ENCODE measurements around the gene TMEM38A.

TMEM38A gene, protein sequence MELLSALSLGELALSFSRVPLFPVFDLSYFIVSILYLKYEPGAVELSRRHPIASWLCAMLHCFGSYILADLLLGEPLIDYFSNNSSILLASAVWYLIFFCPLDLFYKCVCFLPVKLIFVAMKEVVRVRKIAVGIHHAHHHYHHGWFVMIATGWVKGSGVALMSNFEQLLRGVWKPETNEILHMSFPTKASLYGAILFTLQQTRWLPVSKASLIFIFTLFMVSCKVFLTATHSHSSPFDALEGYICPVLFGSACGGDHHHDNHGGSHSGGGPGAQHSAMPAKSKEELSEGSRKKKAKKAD

DNA sequence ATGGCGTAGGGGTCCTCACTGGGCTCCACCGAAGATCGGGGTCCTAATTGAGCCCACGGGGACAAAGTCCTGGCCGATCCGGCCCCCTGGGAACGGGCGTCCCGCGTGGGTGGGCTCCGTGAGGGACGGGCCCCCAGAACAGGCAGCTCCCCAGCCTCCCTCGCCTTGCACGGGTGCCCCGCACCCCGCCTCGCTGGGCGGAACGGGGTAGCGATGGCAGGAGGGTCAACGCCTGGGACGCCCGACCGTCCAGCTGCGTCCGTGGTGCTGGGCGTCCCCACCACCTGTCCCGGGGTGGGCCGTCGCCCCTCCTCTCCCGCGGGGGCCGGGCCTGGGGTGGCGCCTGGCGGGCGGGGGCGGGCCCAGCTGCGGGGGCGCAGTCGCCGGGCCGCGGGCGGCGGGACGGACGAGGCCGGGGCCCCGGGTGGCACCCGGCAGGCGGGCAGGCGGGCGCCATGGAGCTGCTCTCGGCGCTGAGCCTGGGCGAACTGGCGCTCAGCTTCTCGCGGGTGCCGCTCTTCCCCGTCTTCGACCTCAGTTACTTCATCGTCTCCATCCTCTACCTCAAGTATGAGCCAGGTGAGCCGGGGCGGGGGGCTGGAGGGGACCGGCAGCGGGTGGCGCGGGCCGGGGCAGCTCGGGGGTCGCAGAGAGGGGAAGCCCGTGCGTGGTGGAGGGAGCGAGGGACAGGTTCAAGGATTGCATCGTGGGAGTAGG, at the start of gene TMEM38A:
Gene TMEM38A, plus strand, starts transcription at position 377 of the 717 bp plus-strand sequence. Its CDS starts 79 bp downstream, at position 456.
- DNase-seq (ENCODE audit: low read depth in 2 of 2): peak; percentile 10 to 18

DNA sequence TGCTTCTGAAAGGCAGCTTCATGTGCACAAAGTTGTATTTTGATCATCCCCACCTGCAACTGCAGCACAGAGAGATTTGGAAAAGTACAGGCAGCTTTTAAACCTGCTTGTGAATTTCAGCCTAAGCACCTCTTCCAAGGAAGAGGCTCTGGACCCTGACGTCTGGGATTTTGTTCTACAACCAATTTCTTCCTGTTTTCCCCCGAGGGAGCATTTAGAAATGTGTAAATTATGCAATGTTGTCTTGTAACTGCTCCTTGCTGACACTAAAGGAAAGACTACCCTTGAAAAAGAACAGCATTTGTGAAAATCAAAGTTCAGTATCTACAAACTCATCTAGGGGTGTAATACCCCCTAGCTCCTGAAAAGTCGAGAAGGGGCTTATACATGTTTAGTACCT, 48.3 kb upstream of the TMEM38A start:
- no peak for DNase-seq (ENCODE audit: low read depth in 2 of 2)

DNA sequence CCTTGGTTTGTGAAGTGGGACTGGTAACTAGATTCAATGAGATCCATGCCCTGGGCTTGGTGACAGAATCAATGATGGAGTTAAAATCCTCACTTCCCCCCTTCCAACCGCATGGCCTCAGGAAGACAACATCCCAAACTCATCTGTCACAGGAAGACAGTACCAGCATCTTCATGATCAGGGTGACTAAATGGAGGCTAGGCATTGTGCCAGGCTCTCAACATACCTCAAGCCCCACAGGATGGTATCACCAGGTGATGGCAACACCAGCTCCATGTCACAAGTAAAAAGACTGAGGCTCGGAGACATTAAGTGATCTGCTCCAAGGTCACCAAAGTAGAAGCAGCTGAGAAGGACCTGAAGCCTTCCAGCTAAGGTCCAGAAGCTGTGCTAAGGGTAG, 47.1 kb upstream of the TMEM38A start:
- DNase-seq (ENCODE audit: low read depth in 2 of 2): no peak

DNA sequence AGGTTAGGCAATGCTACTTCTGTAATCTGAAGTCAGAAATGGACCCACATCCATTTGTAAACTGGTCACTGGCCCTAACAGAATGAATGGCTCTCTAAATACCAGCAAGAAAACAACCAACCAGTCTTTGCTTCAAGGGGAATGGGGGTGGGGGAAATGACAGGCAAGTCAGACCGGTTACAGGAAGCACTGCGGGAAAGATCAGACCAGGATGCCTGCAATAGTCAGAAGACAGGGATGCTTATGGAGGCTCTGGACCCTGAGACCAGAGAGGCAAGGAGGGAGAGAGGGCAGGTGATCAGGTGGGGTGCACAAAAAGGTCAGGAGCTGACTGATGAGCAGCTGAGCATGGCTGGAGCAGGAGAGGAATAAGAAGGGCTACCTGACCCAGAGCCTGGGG, 46.0 kb upstream of the TMEM38A start:
- no peak for DNase-seq (ENCODE audit: low read depth in 2 of 2)

DNA sequence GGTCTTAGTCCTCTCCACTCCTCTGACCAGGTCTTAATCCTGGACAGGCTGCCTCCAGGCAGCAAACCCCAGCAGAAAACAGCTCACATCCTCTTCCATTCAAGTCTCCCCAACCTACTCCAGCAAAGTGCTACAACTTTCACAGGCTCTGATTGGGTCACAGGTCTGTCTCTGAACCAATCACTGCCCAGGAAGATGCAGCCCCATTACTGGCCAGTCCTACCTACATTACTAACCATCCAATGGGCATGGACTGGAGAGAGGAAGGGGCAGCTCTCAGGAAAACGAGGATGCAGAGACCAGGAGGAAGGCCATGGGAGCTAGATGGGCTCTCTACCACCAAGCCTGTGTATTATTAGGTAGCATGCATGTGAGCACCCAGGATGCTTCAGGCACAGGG, 45.1 kb upstream of the TMEM38A start:
- no peak for DNase-seq (ENCODE audit: low read depth in 2 of 2)

DNA sequence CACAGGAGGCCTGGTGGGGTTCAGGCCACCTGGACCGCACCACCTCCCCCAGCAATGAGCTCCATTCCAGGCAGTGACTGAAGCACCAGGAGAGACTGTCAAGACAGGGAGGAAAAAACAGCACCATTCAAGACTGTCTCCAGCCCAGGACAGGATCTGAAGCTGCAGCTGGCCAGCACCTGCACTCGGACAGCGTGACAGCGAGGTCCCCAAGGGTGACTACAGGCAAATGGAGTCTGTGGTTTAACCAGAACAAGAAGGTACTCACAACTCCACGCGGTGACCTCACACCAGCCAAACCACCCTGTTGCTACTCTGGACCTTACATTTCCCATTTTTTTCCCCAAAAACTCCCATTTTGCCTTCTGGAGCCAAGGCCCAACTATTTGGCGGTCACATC, 42.7 kb upstream of the TMEM38A start:
- DNase-seq (ENCODE audit: low read depth in 2 of 2): no peak

DNA sequence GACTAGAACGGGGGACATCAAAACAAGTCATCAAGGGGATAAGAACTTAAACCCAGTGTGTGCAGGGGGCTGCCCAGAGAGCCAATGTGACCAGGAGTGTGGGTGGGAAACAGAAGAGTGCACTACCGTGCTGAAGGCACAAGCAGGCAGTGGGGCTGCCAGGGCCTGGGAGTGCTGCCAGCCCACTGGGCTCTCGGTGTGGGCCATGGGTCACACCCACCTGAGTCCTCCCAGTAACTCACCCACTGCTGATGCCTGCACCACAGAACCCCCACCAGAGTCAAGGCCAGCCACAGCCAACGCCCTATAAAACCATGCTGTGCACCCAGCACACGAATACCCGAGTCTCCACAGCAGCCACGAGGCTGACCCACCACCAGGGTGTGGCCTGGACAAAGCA, 41.5 kb upstream of the TMEM38A start:
- no peak for DNase-seq (ENCODE audit: low read depth in 2 of 2)

DNA sequence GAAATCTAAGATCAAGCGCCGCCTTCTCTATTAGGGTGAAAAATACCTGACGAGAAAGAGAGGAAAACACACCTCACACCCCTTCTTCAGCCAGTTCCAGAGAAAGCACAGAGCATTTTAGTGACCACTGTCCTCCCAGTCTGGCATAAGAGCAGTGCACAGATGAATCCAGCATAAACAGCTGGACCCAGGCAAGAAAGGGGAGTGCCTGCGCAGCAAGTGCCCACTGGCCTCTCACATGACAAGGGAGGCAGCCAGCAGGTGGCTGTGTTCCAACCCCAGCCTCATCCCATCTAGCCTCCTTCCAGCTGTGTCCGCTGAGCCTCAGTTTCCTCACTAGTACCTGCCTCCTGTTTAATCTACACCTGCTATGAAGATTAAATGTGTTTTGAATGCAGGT, 40.9 kb upstream of the TMEM38A start:
- DNase-seq (ENCODE audit: low read depth in 2 of 2): no peak

DNA sequence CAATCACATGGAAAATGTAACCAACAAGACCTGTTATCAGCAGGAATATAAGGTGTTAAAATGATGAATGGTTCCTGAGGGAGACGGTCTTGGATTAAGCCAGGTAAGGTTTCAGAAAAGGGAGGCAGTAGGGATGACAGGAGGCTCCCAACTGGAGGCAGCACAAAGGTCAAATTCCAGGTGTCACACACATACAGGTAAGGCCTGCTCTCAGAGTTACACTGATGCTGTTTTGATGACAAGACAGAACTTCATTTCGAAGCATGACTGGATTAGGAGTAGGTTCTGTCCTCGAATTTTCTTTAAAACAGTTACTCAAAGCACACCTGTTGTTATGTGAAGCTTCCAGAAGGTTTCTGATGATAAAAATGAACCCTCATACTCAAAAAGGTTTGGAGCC, 40.4 kb upstream of the TMEM38A start:
- no peak for DNase-seq (ENCODE audit: low read depth in 2 of 2)

DNA sequence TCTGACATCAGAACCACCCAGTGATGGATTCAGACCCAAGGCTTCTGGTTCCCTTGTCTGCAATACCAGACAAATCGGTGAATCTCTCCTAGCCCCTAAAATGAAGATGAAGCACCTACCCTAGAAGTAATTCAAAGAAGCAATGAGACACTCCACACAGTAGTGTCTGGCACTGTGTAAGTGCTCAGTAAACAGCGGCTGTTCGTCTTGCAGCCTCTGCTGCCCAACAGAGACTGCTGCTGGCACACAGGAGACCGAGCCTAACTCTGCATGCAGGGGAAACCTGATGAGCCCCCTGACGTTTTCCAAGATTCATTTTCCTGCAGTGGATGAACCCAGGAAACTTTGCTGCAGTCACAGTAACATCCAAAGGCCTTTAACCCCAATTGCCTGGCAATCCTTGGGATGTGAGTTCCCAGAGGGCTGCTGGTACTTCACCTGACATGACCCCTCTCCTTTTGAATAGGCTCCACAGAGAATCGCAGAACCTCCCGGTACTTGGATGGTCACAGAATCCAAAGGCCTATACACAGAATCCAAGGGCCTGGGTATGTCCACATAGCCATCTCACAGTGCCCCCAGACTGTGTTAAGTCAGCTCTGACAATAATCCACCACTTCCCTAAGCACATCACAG, 39.7 kb upstream of the TMEM38A start:
- no peak for DNase-seq (ENCODE audit: low read depth in 2 of 2)

DNA sequence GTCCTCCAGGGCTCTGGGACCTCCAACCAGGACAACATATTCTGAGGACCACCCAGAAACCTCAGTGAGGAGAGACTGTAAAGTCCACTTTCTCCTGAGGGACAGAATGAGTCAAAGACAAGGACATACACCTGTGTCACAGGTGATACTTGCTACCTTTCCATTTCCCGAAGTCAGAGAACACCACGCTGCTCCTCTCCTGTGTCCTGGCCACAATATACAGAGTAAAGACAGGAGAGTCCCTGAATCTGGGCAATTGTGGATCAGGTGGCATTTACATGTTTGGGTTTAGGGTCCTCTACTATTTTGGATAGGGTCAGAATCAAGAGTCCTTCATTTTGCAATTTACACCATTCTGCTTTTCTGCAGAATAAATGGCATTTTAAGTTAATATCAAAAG, 37.9 kb upstream of the TMEM38A start:
- DNase-seq (ENCODE audit: low read depth in 2 of 2): no peak

DNA sequence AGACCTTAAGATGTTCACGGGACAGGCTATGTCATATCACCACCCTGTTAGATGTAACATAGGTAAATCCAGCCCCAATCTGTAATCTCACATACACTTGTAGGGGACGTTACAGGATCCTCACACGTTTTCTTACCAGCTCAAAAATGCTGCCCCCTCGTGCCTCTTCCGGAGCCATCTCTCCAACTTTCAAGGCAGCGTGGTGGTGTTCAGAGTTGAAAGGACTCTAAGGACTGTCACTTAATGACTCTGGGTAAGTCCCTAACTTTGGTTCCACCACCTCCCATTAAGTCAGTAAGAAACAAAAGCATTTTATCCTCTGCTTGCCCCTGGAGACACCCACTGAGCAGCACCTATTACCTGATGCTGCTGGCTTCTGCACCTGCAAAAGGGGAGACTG, 37.4 kb upstream of the TMEM38A start:
- DNase-seq (ENCODE audit: low read depth in 2 of 2): no peak

DNA sequence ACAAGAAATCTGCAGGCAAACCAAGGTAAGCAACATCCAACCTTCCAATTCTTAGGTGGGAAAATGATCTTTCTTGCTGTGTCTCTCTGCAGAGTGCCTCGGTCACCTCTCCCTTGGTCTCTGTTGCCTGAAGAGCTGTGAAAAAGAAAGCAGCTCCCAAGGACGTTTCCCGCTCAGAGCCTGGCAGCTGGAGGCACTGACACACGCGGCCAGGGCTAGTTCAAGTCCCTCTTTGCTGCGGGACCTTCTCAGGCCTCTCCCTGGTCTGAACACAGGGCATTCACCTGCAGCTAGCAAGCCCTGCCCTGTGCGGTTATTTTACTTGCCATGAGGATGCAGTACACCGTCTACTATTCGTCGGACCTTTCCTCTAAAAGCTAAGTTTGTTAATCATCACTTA, 36.7 kb upstream of the TMEM38A start:
- no peak for DNase-seq (ENCODE audit: low read depth in 2 of 2)

DNA sequence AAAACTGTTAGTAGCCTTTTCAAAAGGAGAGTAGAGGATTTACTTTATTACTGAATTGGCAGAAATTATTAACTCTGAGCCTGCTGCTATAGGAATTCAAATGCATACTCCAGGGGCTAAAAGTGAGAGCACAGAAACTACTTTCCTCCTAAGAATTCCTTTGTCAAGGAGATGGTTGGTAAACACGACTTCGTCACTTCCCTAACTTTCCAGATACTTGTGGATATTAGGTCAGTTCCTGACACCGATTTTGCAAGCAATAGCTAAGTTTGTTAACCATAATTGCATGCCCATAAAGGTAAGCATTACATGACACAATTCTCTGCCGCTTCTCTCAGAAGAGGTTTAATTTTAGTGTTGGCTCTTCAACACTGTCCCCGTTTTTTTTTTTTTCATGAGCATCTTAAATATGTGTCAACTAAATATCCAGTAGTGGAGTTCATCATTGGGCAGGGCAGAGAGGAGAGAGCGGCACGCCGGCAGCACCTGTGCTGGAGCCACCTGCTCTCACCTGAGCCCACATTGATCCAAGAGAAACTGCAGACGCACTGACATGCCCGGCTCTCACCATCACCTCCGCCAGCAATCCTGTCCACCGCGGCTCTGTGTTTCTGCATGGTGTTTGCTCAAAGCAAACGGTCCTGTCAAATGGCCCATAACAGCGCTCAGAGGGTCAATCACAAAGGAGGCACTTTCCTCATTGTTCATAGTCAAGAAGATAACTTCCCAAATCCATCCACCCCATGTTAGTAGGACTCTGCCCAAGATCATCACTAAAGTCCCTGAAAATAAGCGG, 35.6 kb upstream of the TMEM38A start:
- DNase-seq (ENCODE audit: low read depth in 2 of 2): no peak

DNA sequence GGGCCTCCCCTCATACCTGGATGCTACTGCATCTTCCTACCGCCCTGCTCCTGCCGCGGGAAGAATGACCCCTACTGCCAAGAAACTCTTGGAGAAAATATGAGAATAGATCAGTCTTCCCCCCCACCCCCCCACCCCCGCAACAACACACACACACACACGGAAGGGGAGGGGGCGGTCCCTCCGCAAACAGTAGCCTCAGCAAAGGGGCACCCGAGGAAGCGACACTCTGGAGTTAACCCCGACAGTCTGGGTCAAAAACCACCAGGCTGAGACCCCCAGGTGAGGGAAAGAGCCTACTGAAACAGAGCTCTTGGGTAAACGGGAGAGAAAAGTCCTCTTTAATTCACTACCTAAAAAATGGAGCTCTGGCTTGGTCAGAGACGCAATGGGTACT, 34.1 kb upstream of the TMEM38A start:
- DNase-seq (ENCODE audit: low read depth in 2 of 2): no peak

DNA sequence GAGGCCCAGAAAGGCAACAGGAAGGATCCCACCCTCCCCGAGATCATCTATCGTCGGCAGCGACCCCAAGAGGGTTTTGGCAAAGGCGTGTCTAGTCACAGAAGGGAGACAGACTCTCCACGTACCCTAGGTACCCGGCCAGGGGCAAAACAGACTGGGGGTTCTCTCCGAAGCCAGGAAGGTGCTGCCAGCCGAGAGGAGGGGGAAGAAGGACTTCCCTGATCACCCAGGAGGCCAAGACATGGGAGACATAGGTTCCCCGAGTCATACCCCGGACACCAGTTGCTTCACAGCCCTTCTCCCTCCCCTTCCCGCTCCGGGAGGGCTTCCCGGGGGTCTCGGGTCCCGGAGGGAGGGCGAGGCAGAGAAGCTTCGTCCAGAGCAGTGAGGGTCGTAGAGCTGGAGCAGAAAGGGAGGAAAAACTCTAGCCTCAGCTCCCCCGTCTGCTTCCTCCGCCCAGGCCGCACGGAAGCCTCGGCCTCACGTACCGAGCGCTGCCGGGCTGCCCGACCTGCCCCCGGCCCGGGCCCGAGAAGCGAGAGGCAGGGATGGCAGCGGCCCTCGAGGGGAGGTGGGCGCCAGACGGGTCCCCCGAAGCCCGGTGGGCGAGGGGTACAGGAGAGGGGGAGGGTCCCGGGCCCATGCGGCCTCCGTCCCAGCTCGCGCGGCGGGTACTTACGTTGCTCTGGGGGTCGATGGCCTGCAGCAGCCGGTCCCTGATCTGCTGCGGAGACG, 33.6 kb upstream of the TMEM38A start:
- DNase-seq (ENCODE audit: low read depth in 2 of 2): no peak

DNA sequence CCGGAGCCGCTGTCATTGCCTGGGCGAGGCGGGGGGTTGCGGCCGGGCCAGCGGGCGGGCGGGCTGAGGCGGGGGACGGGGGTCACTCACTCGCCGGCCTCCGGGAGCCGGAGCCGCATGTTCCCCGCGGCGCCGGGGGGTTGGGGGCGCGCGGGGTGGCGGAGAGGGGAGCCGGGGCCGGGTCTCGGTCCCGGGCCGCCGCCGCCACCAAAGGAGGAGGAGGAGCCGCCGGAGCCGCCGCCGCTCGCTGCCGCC, 33.1 kb upstream of the TMEM38A start:
- DNase-seq (ENCODE audit: low read depth in 2 of 2): no peak

DNA sequence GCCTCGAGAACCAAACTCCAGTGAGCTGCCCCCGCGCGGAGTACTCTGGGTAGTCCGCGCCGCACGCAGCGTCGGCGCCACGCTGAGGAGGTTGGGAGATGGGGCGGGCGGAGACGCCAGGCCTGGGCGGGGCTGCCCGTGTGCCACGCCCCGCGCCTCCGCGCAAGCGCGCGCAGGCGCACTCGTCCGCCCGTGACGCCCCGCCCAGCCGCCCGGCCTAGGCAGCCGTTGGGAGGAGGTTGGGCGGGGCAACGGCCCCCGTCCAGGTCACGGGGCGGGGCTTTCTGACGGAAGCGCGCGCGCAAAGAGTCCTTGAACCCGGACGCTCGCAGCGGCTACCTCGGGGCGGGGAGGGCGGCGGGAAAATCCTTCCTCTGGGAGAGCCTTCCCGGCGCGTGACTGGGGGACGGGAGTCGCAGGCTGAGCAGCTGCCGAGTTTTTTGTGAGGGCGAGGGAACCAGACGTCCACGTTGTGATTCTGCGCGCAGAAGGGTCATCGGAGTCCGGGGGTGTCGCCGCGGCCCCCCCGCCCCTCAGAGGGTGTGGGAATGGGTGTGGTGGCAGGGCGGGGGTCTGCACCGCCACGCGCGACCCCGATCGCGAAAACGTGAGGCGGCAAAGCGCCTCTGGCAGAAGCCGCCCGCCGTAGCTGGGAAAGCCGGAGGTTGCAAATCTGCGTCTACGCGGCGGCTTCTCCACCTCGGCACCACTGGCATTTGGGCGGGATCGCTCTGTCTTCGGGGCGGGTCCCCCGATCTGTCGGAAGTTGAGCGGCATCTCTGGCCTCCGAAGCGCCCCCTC, 32.6 kb upstream of the TMEM38A start, which contains the start of gene MED26:
Gene MED26, minus strand, starts transcription at position 22 of the 801 bp plus-strand sequence. CDS start 261 bp downstream, outside the sequence.
- DNase-seq (ENCODE audit: low read depth in 2 of 2): peak; percentile 93 to 96

DNA sequence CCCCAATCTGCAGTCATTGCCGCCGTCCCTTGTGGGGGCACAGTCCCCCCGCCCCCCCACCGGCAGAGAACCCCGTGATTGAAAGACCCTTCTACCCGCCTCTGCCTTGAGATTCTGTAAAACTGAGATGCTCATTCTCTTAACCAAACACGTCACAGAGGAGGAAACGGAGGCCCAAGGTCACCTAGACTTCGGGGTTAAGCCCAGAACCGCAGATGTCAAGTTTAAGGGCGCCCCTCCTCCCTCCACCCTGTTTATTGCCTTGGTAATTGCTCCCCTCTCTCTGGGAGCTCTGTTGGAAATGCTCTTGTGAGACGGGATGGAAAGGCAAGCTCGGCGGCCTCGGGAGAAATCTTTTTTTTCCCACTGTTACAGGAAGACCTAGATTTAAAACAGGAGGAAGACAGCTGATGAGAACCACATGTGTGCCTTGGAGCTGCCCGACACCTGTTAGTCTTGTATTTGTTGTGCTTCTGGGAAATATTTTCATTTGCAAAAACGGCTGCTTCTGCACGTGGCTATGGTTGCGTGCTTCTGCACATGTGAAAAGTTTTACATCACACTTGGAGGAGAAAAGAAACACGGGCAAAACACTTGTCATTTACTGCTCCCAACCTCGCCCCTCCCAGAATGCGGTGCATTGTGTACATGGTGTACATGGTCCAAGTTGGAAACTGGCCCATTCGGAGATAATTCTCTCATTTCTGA, 31.8 kb upstream of the TMEM38A start:
- DNase-seq (ENCODE audit: low read depth in 2 of 2): no peak

DNA sequence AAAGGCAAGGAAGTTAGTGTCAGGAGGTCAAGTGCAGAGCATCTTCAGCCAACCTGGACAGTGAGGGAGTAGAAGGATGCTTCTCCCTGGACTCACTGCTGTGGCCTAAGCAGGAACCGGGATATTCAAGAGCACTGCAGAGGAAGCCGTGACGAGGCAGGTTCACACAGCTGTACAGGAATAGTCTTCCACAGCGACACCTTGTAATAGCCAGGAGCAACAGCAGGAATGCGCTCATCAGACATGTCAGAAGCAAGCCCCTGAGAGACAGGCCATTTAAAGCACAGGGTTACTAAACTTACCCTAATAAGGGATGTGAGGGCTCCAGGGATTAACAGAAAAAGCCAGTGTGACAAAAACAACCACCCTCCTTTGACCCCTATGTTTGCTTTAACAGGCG, 29.5 kb upstream of the TMEM38A start:
- no peak for DNase-seq (ENCODE audit: low read depth in 2 of 2)

All from stimulated activated CD8-positive, alpha-beta memory T cell treated with anti-CD3 and anti-CD28 coated beads, Interleukin-2, amount 100 ng/mL, for 48 hours (primary cell).